OCI-LY1 (cell line): ENCODE data around the gene STK32B.

Source experiments
- H2AFZ ChIP-seq: fragments of 200-600 bp; sonication (generic), shearing (Covaris generic); 2 replicates; pipeline ENCODE4 v1.6.0; 2014; ENCODE audit warnings: antibody characterized with exemption, mild to moderate bottlenecking, low read length
- H3F3A ChIP-seq: fragments of 200-600 bp; sonication (generic), shearing (Covaris generic); 2 replicates; pipeline ENCODE4 v1.6.0; 2014; ENCODE audit warnings: mild to moderate bottlenecking, antibody characterized with exemption, low read length, moderate library complexity; ENCODE audit not compliant: insufficient read depth
- H3K27ac ChIP-seq: fragments of 200-600 bp; sonication (generic); 2 replicates; pipeline ENCODE4 v1.5.1; 2014; ENCODE audit warnings: low read length, mixed run types, mild to moderate bottlenecking, low read depth; ENCODE audit not compliant: poor library complexity, severe bottlenecking
- H3K27me3 ChIP-seq: fragments of 200-600 bp; sonication (generic); 2 replicates; pipeline ENCODE4 v1.6.0; 2014; ENCODE audit warnings: antibody characterized with exemption, mild to moderate bottlenecking, low read length, moderate library complexity; ENCODE audit not compliant: insufficient read depth
- H3K36me3 ChIP-seq: fragments of 200-600 bp; sonication (generic); 2 replicates; pipeline ENCODE4 v1.6.1; 2014; ENCODE audit warnings: mild to moderate bottlenecking, antibody characterized with exemption, low read length, moderate library complexity, mixed read lengths; ENCODE audit not compliant: insufficient read depth
- H3K4me1 ChIP-seq: fragments of 200-600 bp; sonication (generic); 2 replicates; pipeline ENCODE4 v1.5.1; 2014; ENCODE audit warnings: mild to moderate bottlenecking, low read length, moderate library complexity; ENCODE audit not compliant: insufficient read depth, severe bottlenecking
- H3K4me2 ChIP-seq: fragments of 200-600 bp; sonication (generic), shearing (Covaris generic); 2 replicates; pipeline ENCODE4 v1.6.1; 2014; ENCODE audit warnings: low read length
- H3K4me3 ChIP-seq: fragments of 200-600 bp; sonication (generic); 2 replicates; pipeline ENCODE4 v1.5.1; 2014; ENCODE audit warnings: low read length, low read depth, mild to moderate bottlenecking, mixed read lengths; ENCODE audit not compliant: poor library complexity, severe bottlenecking
- H3K79me2 ChIP-seq: fragments of 200-600 bp; shearing (Covaris generic); 2 replicates; pipeline ENCODE4 v1.6.1; 2016; ENCODE audit warnings: mixed run types, low read length, mixed read lengths; ENCODE audit not compliant: insufficient read depth
- H3K9ac ChIP-seq: fragments of 200-600 bp; sonication (generic), shearing (Covaris generic); 2 replicates; pipeline ENCODE4 v1.6.1; 2014; ENCODE audit warnings: mild to moderate bottlenecking, low read length, mixed read lengths
- H3K9me2 ChIP-seq: fragments of 200-600 bp; sonication (generic), shearing (Covaris generic); 2 replicates; pipeline ENCODE4 v1.6.1; 2014; ENCODE audit warnings: low read depth, mild to moderate bottlenecking, low read length, mixed read lengths
- H3K9me3 ChIP-seq: fragments of 200-600 bp; shearing (Covaris generic); 2 replicates; pipeline ENCODE4 v1.6.1; 2014; ENCODE audit warnings: low read length, mixed read lengths
- H4K20me1 ChIP-seq: fragments of 200-600 bp; sonication (generic), shearing (Covaris generic); 2 replicates; pipeline ENCODE4 v1.6.0; 2016; ENCODE audit warnings: mild to moderate bottlenecking, low read length; ENCODE audit not compliant: insufficient read depth
- CTCF ChIP-seq: fragments of 200-600 bp; sonication (generic), shearing (Covaris generic); IDR thresholded peaks from 2 replicates; pipeline ENCODE4 v1.5.1; 2017; ENCODE audit warnings: mild to moderate bottlenecking, antibody characterized with exemption, low read length, moderate library complexity, mixed read lengths
- EZH2 ChIP-seq: fragments of 200-600 bp; sonication (generic), shearing (Covaris generic); IDR thresholded peaks from 2 replicates; pipeline ENCODE4 v1.8.0; 2017; ENCODE audit warnings: borderline replicate concordance, mixed run types, mild to moderate bottlenecking, antibody characterized with exemption, low read length, moderate library complexity, mixed read lengths

Gene STK32B

GRCh38 chr4:5365071-5366008 is 314.1 kb downstream of the STK32B start:
- H4K20me1 ChIP-seq, result no peaks in the 10 kb centered on the region
- H3F3A ChIP-seq, result no peaks in the 10 kb centered on the region
- no peak overlapping the region for H3K27ac ChIP-seq
- H3K4me2 ChIP-seq, result no peak overlapping the region
- no peaks in the 10 kb centered on the region for H3K36me3 ChIP-seq
- H2AFZ ChIP-seq, result no peak overlapping the region
- no peak overlapping the region for H3K9ac ChIP-seq
- TF ChIP-seq CTCF, result no peak
- TF ChIP-seq EZH2, result no peak
- no peaks in the 10 kb centered on the region for H3K27me3 ChIP-seq
- no peaks in the 10 kb centered on the region for H3K4me1 ChIP-seq
- no peak overlapping the region for H3K4me3 ChIP-seq
- no peaks in the 10 kb centered on the region for H3K9me2 ChIP-seq
- H3K9me3 ChIP-seq, result no peaks in the 10 kb centered on the region
- H3K79me2 ChIP-seq, result no peaks in the 10 kb centered on the region

GRCh38 chr4:5366009-5366386 is 314.7 kb downstream of the STK32B start:
- H3F3A ChIP-seq, result no peaks in the 10 kb centered on the region
- no peak overlapping the region for H3K9ac ChIP-seq
- no peak overlapping the region for H3K4me2 ChIP-seq
- no peak overlapping the region for H3K4me3 ChIP-seq
- H3K4me1 ChIP-seq, result no peaks in the 10 kb centered on the region
- no peaks in the 10 kb centered on the region for H4K20me1 ChIP-seq
- no peaks in the 10 kb centered on the region for H3K9me3 ChIP-seq
- no peaks in the 10 kb centered on the region for H3K36me3 ChIP-seq
- no peaks in the 10 kb centered on the region for H3K79me2 ChIP-seq
- no peak overlapping the region for H2AFZ ChIP-seq
- no peak for TF ChIP-seq CTCF
- TF ChIP-seq EZH2, result no peak
- no peaks in the 10 kb centered on the region for H3K9me2 ChIP-seq
- no peaks in the 10 kb centered on the region for H3K27me3 ChIP-seq
- no peak overlapping the region for H3K27ac ChIP-seq

- Histone ChIP-seq H3K9me2 (no peaks in the 10 kb centered on the region), H3K4me2 (no peak overlapping the region), H3K79me2 (no peaks in the 10 kb centered on the region), H3K9ac (no peak overlapping the region), H3F3A (no peaks in the 10 kb centered on the region), H3K27ac (no peak overlapping the region), H3K4me3 (no peak overlapping the region), H4K20me1 (no peaks in the 10 kb centered on the region), H3K9me3 (no peaks in the 10 kb centered on the region), H3K36me3 (no peaks in the 10 kb centered on the region), H3K4me1 (no peaks in the 10 kb centered on the region), H3K27me3 (no peaks in the 10 kb centered on the region), H2AFZ (no peak overlapping the region)
- TF ChIP-seq EZH2, result no peak
- TF ChIP-seq CTCF, result no peak
Observed at GRCh38 chr4:5366421-5366820, 315.1 kb downstream of the STK32B start.
